ENCODE results near the gene KHSRP. TPM values are rescaled to one million over a fixed set of nuclear protein-coding genes. Genes with fewer than 3 reads are reported as not detected.
"Not testable (repeated sequence)": the region's sequence is repeated elsewhere in the genome, so short reads cannot be mapped to it uniquely, and the experiment has no call there.

Gene KHSRP
- total RNA-seq, 2 experiments from 2014 or later = 483 to 489 TPM

GRCh38 chr19:6414793-6415590 is 9.6 kb downstream of the KHSRP start:
- Mint-ChIP-seq H3K27ac (no peak overlapping the region), H3K4me1 (no peaks in the 10 kb centered on the region), H3K4me3 (no peak overlapping the region), H3K27me3 (no peaks in the 10 kb centered on the region), H3K36me3 (peaks cover 9% of the 10 kb centered on the region), H3K9me3 (no peaks in the 10 kb centered on the region)
- DNase-seq = no peak

GRCh38 chr19:6413721-6414643 is 10.6 kb downstream of the KHSRP start:
- no peaks in the 10 kb centered on the region for H3K9me3 Mint-ChIP-seq
- H3K4me1 Mint-ChIP-seq = no peaks in the 10 kb centered on the region
- no peak for DNase-seq
- peaks cover 6% of the 10 kb centered on the region for H3K36me3 Mint-ChIP-seq
- no peak overlapping the region for H3K27ac Mint-ChIP-seq
- H3K4me3 Mint-ChIP-seq = no peak overlapping the region
- H3K27me3 Mint-ChIP-seq = no peaks in the 10 kb centered on the region

DNA sequence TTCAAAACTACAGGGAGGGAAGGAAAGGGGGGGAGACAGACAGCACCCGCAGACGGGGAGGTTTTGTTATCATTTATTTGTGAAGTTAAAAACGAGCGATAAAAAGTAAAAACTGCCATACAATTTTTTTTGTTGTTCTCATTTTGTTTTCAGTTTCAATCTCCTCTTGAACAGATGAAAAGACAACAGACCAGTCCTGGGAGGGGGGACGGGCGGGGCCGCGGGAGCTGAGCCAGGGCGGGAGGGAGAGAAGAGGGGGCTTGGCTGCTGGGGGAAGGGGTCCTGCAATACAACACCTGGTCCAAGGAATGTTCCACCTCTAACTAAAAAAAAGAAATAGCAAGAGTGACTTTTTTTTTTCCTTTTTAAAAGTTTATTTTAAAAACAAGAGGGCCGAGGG is 11.3 kb downstream of the KHSRP start:
- no peak for DNase-seq
- Mint-ChIP-seq H3K36me3 (peaks cover 5% of the 10 kb centered on the region), H3K4me3 (no peak overlapping the region), H3K27me3 (no peaks in the 10 kb centered on the region), H3K4me1 (no peaks in the 10 kb centered on the region), H3K27ac (no peak overlapping the region), H3K9me3 (no peaks in the 10 kb centered on the region)

GRCh38 chr19:6412447-6413091 is 12.0 kb downstream of the KHSRP start:
- Mint-ChIP-seq H3K27me3 (no peaks in the 10 kb centered on the region), H3K4me3 (no peak overlapping the region), H3K4me1 (no peaks in the 10 kb centered on the region), H3K27ac (no peak overlapping the region), H3K9me3 (no peaks in the 10 kb centered on the region), H3K36me3 (peaks cover 5% of the 10 kb centered on the region)
- DNase-seq = peak; percentile 47

DNA sequence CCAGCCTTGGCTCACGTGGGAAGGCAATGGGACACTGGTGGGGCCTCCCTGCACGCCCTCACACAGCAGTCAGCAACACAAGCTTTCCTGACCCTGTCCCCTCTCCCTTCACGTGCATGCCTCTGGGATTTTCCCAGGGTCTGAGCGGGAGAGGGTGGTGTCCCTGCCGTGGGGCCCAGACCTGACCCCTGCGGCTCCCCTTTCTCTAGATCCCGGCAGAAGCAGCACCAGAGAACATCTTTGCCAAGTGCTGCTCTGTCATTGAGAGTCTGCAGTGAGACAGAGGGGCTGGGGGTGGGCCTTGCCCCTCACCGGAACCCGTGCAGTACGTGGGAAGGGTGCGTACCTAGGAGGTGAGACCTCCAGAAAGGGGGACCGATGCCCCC is 12.6 kb downstream of the KHSRP start:
- no peak overlapping the region for H3K4me3 Mint-ChIP-seq
- no peaks in the 10 kb centered on the region for H3K4me1 Mint-ChIP-seq
- H3K36me3 Mint-ChIP-seq = peaks cover 5% of the 10 kb centered on the region
- H3K27ac Mint-ChIP-seq = no peak overlapping the region
- no peaks in the 10 kb centered on the region for H3K9me3 Mint-ChIP-seq
- H3K27me3 Mint-ChIP-seq = no peaks in the 10 kb centered on the region
- DNase-seq = no peak

GRCh38 chr19:6409346-6409745 is 15.3 kb downstream of the KHSRP start:
- peaks cover 5% of the 10 kb centered on the region for H3K36me3 Mint-ChIP-seq
- no peaks in the 10 kb centered on the region for H3K27me3 Mint-ChIP-seq
- DNase-seq = no peak
- no peaks in the 10 kb centered on the region for H3K4me1 Mint-ChIP-seq
- H3K9me3 Mint-ChIP-seq = no peaks in the 10 kb centered on the region
- no peak overlapping the region for H3K4me3 Mint-ChIP-seq
- no peak overlapping the region for H3K27ac Mint-ChIP-seq

GRCh38 chr19:6406401-6406800 is 18.2 kb downstream of the KHSRP start:
- DNase-seq = no peak
- no peak overlapping the region for H3K27ac Mint-ChIP-seq
- no peak overlapping the region for H3K4me3 Mint-ChIP-seq
- no peaks in the 10 kb centered on the region for H3K27me3 Mint-ChIP-seq
- no peaks in the 10 kb centered on the region for H3K9me3 Mint-ChIP-seq
- H3K4me1 Mint-ChIP-seq = no peaks in the 10 kb centered on the region
- H3K36me3 Mint-ChIP-seq = no peaks in the 10 kb centered on the region

- H3K36me3 Mint-ChIP-seq = no peaks in the 10 kb centered on the region
- H3K27ac Mint-ChIP-seq = no peak overlapping the region
- no peaks in the 10 kb centered on the region for H3K27me3 Mint-ChIP-seq
- H3K4me1 Mint-ChIP-seq = no peaks in the 10 kb centered on the region
- no peaks in the 10 kb centered on the region for H3K9me3 Mint-ChIP-seq
- DNase-seq = no peak
- H3K4me3 Mint-ChIP-seq = no peak overlapping the region
These were observed 21.6 kb downstream of the KHSRP start for GRCh38 chr19:6402837-6403608.

GRCh38 chr19:6402058-6402457 is 22.6 kb downstream of the KHSRP start:
- Mint-ChIP-seq H3K9me3 (no peaks in the 10 kb centered on the region), H3K27me3 (no peaks in the 10 kb centered on the region), H3K36me3 (no peaks in the 10 kb centered on the region), H3K4me3 (no peak overlapping the region), H3K4me1 (no peaks in the 10 kb centered on the region), H3K27ac (no peak overlapping the region)
- no peak for DNase-seq

GRCh38 chr19:6400062-6400944 is 24.3 kb downstream of the KHSRP start:
- not testable (repeated sequence) for DNase-seq, H3K9me3 Mint-ChIP-seq, H3K36me3 Mint-ChIP-seq

DNA sequence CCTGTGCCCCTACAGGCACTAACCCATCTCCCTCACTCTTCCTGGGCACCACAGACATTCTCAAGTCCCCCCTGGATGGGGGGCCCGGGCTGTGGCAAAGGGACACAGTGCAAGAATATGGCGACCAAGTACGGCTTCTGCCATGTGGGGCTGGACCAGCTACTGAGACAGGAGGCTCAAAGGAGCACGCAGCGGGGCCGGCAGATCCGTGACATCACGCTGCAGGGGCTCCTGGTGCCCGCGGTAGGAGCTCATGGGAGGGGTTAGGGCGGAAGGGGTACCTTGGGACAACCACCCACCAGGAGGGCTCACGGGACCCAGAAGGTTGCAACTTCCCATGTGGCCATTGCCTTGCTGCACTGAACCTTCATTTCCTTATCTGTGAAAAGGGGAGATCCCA is 28.3 kb downstream of the KHSRP start:
- Mint-ChIP-seq H3K36me3 (peaks cover 12% of the 10 kb centered on the region), H3K4me3 (no peak overlapping the region), H3K27me3 (no peaks in the 10 kb centered on the region), H3K9me3 (no peaks in the 10 kb centered on the region), H3K4me1 (peaks cover 8% of the 10 kb centered on the region), H3K27ac (no peak overlapping the region)
- no peak for DNase-seq

More at GRCh38 chr19:6400062-6400944, 24.3 kb downstream of the KHSRP start:
- H3K27me3 Mint-ChIP-seq, H3K4me1 Mint-ChIP-seq, H3K4me3 Mint-ChIP-seq, H3K27ac Mint-ChIP-seq: not testable (repeated sequence)

DNA sequence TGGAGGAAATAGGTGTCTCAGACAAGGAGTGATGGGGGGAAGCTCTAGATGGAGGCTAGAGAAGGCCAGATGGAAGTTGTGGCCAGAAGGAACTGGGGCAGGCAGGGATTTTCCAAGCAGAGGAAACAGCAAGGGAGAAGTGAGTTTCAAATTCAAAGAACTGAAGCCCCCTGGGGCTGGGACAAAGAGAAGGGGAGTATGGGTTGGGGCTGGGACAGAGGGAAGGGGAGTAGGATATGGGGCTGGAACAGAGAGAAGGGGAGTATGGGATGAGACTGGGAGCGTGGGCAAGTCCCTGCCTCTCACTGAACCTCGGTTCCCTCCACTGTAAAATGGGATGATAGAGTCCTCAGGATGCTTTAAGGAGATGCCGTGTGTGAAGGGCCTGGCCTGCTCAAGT is 29.8 kb downstream of the KHSRP start:
- DNase-seq = no peak
- Mint-ChIP-seq H3K9me3 (no peaks in the 10 kb centered on the region), H3K27me3 (no peaks in the 10 kb centered on the region), H3K4me1 (peaks cover 11% of the 10 kb centered on the region), H3K36me3 (peaks cover 16% of the 10 kb centered on the region), H3K27ac (no peak overlapping the region), H3K4me3 (no peak overlapping the region)

DNA sequence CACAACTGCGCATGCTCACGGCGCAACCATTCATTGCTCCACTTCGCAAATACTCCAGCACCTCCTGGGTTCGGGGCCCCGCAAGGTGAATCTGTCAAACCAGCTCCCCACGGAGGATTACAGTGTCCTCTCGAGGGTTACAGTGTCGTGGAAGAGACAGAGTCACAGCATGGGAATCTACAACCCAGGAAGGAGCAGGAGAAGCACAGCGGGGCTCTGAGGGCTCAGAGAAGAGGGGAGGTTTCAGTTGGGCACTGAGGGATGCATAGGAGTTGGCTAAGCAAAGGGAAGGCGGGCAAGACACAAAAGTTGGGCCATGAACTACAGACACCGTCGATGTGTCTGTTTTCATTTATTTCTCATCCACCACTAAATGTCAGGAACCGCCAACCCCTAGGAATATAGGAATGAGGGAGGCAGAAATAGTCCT is 30.6 kb downstream of the KHSRP start:
- Mint-ChIP-seq H3K4me1 (peaks cover 11% of the 10 kb centered on the region), H3K27me3 (no peaks in the 10 kb centered on the region), H3K4me3 (peak overlapping the region; percentile 95), H3K9me3 (no peaks in the 10 kb centered on the region), H3K27ac (peak overlapping the region; percentile 94), H3K36me3 (peaks cover 16% of the 10 kb centered on the region)
- DNase-seq = no peak
